ENCODE data around the gene ZFHX2. TPM values are rescaled to one million over a fixed set of nuclear protein-coding genes. Genes with fewer than 3 reads are reported as not detected.

Gene ZFHX2
- total RNA-seq, 1 donor from 2014 or later, result 16.4 TPM

DNA sequence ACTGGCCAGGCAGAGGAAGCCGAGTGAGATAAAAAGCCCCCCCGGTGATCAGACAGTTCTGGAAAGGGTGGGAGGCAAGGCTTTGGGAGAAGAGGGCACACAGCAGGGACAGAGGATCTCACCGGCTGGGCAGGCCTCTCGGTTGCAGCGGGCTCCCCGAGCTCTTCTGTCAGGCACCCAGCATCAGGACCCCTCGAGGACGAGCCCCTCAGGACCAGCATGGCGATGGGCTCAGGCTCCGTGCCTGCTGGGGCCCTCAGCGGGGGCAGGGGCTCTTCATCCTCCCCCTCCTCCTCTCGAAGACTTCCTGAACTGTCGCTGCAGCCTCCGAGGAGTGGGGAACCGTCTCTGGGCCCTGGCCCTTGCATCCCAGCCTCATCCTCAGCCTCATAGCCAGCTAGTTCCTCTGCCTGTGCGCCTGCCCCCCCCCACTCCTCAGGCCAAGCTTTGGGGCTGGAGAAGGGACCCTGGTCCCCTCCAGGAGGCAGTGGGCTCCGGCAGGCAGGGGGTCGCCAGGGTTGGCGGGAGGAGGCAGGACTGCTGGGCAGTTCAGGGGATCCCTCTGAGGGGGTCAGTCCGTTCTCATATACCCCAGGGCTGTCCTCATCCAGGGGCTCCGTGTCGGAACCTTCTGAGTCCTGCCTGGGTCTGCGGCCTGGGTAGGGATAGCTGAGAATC, 19.4 kb upstream of the ZFHX2 start:
- Mint-ChIP-seq H3K27ac (no peak overlapping the region), H3K4me3 (ENCODE audit: low read depth) (no peak overlapping the region), H3K27me3 (peaks cover 46% of the 10 kb centered on the region), H3K4me1 (ENCODE audit: low read depth) (peaks cover 15% of the 10 kb centered on the region), H3K36me3 (ENCODE audit: insufficient read depth) (peaks cover 1% of the 10 kb centered on the region), H3K9me3 (ENCODE audit: low read depth) (no peaks in the 10 kb centered on the region)
- TF ChIP-seq CTCF (IDR thresholded peaks at IDR 0.05; ENCODE audit: unreplicated experiment), result no peak
- DNase-seq (ENCODE audit: low spot score, unreplicated experiment), result no peak

GRCh38 chr14:23569443-23570151, 18.0 kb upstream of the ZFHX2 start:
- Mint-ChIP-seq H3K27me3 (peaks cover 36% of the 10 kb centered on the region), H3K9me3 (ENCODE audit: low read depth) (no peaks in the 10 kb centered on the region), H3K4me3 (ENCODE audit: low read depth) (no peak overlapping the region), H3K4me1 (ENCODE audit: low read depth) (peaks cover 15% of the 10 kb centered on the region), H3K36me3 (ENCODE audit: insufficient read depth) (peaks cover 3% of the 10 kb centered on the region), H3K27ac (no peak overlapping the region)
- TF ChIP-seq CTCF (IDR thresholded peaks at IDR 0.05; ENCODE audit: unreplicated experiment), result peak; percentile 31
- DNase-seq (ENCODE audit: low spot score, unreplicated experiment), result no peak

- TF ChIP-seq CTCF (IDR thresholded peaks at IDR 0.05; ENCODE audit: unreplicated experiment), result peak; percentile 52
- Mint-ChIP-seq H3K27ac (peak overlapping the region; percentile 31), H3K27me3 (peaks cover 29% of the 10 kb centered on the region), H3K4me1 (ENCODE audit: low read depth) (peaks cover 15% of the 10 kb centered on the region), H3K9me3 (ENCODE audit: low read depth) (no peaks in the 10 kb centered on the region), H3K4me3 (ENCODE audit: low read depth) (peak overlapping the region; percentile 100), H3K36me3 (ENCODE audit: insufficient read depth) (peaks cover 4% of the 10 kb centered on the region)
- no peak for DNase-seq (ENCODE audit: low spot score, unreplicated experiment)
Measured at GRCh38 chr14:23568600-23569331, 17.2 kb upstream of the ZFHX2 start.

- Mint-ChIP-seq H3K27me3 (peaks cover 23% of the 10 kb centered on the region), H3K9me3 (ENCODE audit: low read depth) (no peaks in the 10 kb centered on the region), H3K4me3 (ENCODE audit: low read depth) (peak overlapping the region; percentile 100), H3K36me3 (ENCODE audit: insufficient read depth) (peaks cover 4% of the 10 kb centered on the region), H3K27ac (peak overlapping the region; percentile 99), H3K4me1 (ENCODE audit: low read depth) (peaks cover 15% of the 10 kb centered on the region)
- no peak for DNase-seq (ENCODE audit: low spot score, unreplicated experiment)
- no peak for TF ChIP-seq CTCF (IDR thresholded peaks at IDR 0.05; ENCODE audit: unreplicated experiment)
Measured at GRCh38 chr14:23568021-23568599, 16.5 kb upstream of the ZFHX2 start.

Measured in progenitor cell of endocrine pancreas (in vitro differentiated cells).